HEK293T (cell line): ENCODE measurements around the gene KCNIP1.
"Not testable (repeated sequence)": the region's sequence is repeated elsewhere in the genome, so short reads cannot be mapped to it uniquely, and the experiment has no call there.

Experiments
- BHLHE40 ChIP-seq: fragments of 450-650 bp; IDR thresholded peaks from 2 replicates; pipeline ENCODE4 v1.6.1; 2016; ENCODE audit warnings: mild to moderate bottlenecking, moderate library complexity, borderline replicate concordance
- ELF4 ChIP-seq: fragments of 450-650 bp; IDR thresholded peaks from 2 replicates; pipeline ENCODE4 v1.6.1; 2017; ENCODE audit warnings: antibody characterized with exemption
- FOXA1 ChIP-seq: fragments of 450-650 bp; IDR thresholded peaks from 2 replicates; pipeline ENCODE4 v1.6.1; 2016; ENCODE audit warnings: mild to moderate bottlenecking
- NFRKB ChIP-seq: fragments of 450-650 bp; IDR thresholded peaks from 2 replicates; pipeline ENCODE4 v1.6.1; 2016; ENCODE audit warnings: mild to moderate bottlenecking, moderate library complexity
- SUZ12 ChIP-seq: fragments of 450-650 bp; IDR thresholded peaks from 2 replicates; pipeline ENCODE4 v1.6.1; 2016; ENCODE audit warnings: mild to moderate bottlenecking
- TARDBP ChIP-seq: fragments of 450-650 bp; IDR thresholded peaks from 2 replicates; pipeline ENCODE4 v1.6.1; 2016
- ZNF384 ChIP-seq: fragments of 450-650 bp; IDR thresholded peaks from 2 replicates; pipeline ENCODE4 v1.6.1; 2016

DNA sequence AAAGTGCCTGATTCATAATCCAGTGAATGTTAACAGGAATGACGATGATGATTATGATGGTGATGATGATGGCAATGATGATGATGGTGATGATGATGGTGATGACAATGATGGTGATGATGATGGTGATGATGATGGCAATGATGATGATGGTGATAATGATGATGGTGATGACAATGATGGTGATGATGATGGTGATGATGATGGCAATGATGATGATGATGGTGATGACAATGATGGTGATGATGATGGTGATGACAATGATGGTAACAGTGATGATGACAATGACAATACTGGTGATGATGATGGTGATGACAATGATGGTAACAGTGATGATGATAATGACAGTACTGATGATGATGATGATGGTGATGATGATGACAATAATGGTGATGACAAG is 46.6 kb downstream of the KCNIP1 start:
- 0 out of 2 replicates have a peak, but pooled peaks have one; percentile 29 for TF ChIP-seq TARDBP
- TF ChIP-seq SUZ12, ZNF384, ELF4, NFRKB, BHLHE40, FOXA1: not testable (repeated sequence)
